ENCODE results near the gene UBAC1.

DNA sequence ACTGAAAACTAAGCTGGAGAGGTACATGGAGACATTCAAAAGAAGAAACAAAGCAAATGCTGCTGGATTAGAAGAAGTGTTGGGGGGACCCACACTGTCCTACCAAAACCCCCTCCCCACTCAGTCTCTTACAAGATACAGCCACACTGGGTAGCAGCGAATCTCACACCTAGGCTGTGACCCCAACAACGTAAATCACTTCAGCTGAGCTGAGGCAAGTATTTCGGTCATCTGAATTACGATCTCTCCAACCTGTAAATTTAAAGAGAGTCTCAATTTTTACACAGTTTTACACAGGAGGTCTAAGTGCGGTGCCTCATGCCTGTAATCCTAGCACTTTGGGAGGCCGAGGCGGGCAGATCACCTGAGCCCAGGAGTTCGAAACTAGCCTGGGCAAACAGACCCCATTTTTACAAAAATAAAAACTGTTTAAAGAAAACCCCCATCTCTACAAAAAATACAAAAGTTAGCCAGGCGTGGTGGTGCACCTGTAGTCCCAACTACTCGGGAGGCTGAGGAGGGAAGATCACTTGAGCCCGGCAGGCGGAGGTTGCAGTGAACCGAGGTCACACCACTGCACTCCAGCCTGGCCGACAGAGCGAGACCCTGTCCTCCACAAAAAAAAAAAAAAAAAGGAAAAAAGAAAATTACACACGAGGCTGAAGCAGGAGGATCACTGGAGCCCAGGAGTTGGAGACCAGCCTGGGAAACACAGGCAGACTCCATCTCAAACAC lies 57.2 kb downstream of the UBAC1 start:
- TF ChIP-seq CTCF (conservative IDR thresholded peaks at IDR 0.05), result no peak
- no peak for TF ChIP-seq ZFX (IDR thresholded peaks at IDR 0.05)
